Stimulated activated naive CD8-positive, alpha-beta T cell treated with anti-CD3 and anti-CD28 coated beads, Interleukin-15, Interleukin-2, amounts not matched to agents 100 U/mL and 50 U/mL, for 24 hours (primary cell): ENCODE data around the gene SELENOP.
"Not testable (repeated sequence)": the region's sequence is repeated elsewhere in the genome, so short reads cannot be mapped to it uniquely, and the experiment has no call there.

Experiments
- ATAC-seq: fragments of 150-1000 bp; cut with Tn5 transposase; one replicate; pipeline ENCODE4 v1.10.0; 2021
- DNase-seq: peaks from one replicate; pipeline ENCODE4 v3.0.0; 2021

SELENOP gene, protein sequence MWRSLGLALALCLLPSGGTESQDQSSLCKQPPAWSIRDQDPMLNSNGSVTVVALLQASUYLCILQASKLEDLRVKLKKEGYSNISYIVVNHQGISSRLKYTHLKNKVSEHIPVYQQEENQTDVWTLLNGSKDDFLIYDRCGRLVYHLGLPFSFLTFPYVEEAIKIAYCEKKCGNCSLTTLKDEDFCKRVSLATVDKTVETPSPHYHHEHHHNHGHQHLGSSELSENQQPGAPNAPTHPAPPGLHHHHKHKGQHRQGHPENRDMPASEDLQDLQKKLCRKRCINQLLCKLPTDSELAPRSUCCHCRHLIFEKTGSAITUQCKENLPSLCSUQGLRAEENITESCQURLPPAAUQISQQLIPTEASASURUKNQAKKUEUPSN

DNA sequence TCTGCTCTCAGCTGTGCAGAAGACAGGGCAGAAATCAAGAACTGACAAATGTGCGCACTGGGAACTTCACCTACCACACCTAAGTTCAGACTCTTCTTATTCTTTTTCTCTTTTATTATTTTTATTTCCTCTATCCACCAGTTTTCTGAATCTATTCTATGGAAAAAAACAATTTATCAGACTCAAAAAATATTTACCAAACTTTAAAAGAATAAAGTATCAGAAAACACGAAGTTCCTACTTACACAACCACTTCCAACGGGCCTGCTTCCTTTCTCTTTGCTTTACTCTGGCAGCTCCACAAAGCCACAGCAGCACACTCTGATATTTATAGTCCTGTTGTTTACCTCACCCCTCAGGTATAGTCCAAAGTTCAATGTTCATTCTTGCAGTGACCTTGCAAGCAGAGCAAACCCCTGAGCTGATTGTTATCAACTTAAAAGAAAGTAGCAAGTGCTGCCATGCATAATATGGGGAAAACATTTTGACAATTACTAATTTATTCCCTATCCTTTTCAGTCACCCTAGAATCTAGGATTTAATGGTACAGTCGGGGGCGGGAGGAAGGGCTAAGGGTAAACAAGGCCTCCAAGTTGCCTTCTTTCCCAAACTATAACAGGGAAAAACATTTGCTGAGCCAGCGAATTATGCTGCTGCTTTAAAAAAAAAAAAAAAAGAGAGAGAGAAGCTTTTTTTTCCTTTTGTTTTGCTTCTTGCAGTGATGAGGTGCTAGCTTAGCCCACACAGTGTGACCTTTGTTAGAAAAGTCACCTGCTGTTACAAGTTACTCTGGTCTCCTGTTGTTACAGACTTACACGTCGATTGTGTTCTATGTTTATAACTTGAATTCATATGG lies at the start of gene SELENOP:
TSS of gene SELENOP (minus strand) at position 302 of the 856 bp plus-strand sequence. CDS start 3,539 bp downstream, outside the sequence.
- ATAC-seq (no peak), DNase-seq (no peak)

GRCh38 chr5:42858687-42859086 lies 47.0 kb upstream of the SELENOP start:
- ATAC-seq (no peak), DNase-seq (no peak)

DNA sequence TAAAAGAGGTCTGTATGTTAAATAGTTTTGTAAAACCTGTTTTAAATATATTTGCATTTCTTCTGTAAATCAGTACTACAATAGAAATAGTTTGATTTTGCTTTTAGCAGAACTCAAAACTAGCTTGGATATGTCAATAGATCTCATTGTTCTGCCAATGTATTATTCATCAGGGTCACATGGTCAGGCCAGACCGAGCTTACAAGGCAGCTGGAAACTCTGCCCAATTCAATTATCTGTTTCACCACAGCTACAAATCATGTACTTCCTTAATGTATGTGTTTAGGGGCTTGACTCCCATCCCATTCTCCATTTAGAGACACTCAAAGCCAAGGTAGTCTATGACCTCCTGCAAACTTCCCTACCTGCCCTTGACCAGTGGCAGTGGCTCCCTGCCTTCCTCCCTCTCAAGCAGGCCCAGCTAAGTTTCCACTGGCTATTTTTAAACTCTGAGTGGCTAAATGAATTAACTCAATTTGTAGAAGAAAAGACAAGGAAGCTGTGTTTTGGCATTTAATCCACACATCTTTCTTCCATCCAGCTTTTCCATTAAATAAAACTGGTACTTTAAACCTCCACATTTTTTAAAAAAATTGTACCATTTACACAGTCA lies 46.4 kb upstream of the SELENOP start:
- ATAC-seq, result no peak
- DNase-seq, result no peak

GRCh38 chr5:42855811-42856210 lies 44.1 kb upstream of the SELENOP start:
- DNase-seq (no peak), ATAC-seq (no peak)

GRCh38 chr5:42855386-42855785 lies 43.7 kb upstream of the SELENOP start:
- DNase-seq (no peak), ATAC-seq (no peak)

- DNase-seq (no peak), ATAC-seq (no peak)
Measured at GRCh38 chr5:42854795-42855194, 43.1 kb upstream of the SELENOP start.

GRCh38 chr5:42852826-42853225 lies 41.1 kb upstream of the SELENOP start:
- DNase-seq (no peak), ATAC-seq (no peak)

DNA sequence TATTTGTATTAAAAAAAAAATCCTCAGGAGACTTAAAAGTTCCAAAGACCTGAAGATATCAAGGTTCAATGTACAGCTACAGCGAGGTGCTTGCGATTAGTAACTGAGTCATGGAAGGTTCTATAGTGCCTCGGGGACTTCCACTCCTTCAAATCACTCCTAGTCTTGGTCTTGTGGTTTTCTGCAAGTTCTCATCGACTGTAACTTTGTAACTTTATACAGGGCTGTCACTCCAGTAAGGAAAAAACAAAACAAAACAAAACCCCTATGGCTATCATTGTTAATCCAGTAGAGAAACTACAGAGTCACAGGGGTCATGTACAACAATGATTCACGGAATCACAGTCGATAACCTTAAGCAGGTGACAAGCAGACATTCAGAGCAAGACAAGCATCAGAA lies 39.8 kb upstream of the SELENOP start:
- ATAC-seq (no peak), DNase-seq (no peak)

- no peak for ATAC-seq
- no peak for DNase-seq
Measured at GRCh38 chr5:42848545-42848944, 36.9 kb upstream of the SELENOP start.

DNA sequence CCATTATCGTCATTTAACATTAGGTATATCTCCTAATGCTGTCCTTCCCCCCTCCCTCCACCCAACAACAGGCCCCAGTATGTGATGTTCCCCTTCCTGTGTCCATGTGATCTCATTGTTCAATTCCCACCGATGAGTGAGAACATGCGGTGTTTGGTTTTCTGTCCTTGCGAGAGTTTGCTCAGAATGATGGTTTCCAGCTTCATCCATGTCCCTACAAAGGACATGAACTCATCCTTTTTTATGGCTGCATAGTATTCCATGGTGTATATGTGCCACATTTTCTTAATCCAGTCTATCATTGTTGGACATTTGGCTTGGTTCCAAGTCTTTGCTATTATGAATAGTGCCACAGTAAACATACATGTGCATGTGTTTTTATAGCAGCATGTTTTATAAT lies 32.7 kb upstream of the SELENOP start:
- DNase-seq, ATAC-seq: not testable (repeated sequence)

DNA sequence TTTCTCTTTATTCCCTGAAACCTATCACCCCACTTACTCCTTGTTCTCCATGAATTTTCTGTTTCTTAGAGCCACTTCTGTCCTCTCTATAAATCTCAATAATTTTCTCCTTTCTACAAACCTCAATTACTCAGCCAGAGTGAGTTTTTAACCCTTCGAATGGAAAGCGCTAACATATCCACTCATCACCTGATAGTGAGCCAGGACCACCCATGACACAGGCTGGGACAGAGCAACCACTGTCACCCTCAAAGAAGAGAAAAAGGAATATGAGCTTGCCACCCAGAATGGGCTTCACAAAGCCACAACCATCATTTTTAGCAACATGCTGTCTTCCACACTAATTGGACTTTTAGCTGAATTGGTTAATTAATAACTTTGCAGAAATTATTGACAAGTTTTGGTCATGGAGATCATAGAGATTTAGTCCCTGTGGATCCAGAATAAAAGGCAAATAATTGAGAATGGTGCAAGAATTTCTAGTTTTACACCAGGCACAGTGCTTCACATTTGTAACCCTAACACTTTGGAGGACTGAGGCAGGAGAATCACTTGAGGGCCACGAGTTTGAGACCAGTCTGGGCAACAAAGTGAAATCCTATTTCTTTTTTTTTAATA lies 32.1 kb upstream of the SELENOP start:
- no peak for DNase-seq
- no peak for ATAC-seq

DNA sequence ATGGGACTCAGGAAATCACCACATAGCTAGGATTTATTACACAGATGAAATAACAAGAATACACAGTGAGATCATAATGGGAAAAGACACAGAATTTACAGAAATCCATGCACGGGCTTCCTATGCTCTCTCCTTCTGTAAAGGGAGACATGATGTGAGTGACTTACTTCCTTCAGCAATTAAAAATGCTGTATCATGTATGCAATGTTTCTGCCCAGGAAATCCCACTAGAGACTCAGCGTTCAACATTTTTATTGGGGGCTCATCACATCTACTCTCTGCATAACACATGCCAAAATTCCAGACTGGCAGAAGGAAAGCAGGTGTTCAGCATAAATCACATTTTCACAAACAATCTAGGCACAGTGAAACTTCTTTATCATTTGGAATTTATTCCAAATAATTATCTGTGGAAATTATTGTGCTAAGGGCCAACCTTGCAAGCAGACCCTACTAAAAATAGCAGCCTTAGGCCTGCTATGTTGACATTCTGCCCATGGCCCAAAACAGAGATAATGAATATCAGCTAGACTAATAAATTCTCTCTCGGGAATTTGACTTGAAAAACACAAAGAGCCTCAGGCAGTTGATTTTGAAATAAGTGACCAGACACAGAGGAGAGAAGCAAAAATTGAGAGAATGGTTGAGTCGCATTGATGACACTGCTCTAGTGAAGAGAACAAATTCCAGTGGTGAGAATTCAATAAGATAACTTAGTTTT lies 31.4 kb upstream of the SELENOP start:
- DNase-seq (no peak), ATAC-seq (no peak)

DNA sequence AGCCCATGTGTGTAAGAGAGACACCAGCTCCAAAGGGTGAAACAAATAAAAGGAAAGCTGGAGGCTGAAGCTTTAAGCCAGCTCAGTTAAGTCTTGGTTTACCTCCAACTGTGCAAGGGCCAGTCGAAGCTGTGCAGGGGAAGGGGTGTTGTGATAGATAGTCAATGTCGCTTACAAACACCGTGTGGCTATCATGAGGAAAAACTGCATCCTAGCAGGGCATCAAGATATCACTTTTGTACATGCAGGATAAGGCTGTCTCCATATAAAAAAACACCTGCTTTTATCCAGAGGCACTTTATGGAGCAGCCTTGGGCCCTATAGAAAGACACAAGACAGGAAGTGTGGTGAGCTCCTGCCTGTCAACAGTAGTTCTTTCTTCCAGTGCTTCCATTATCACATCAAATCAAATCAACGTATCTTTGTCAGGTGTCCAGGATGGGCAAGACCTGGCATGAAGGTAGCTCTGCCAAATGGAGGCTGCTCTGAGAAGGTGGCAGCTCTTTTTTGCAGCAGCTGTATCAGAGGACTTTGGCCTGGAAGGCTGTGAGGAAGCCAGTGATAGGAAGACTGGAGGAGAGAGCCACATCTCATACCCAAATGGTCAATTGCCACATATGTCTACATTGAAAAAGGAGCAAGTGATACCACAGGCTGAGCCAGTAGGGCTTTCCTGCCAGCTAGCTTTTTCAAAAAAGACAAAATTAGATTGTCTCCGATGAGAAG lies 29.3 kb upstream of the SELENOP start:
- DNase-seq, result no peak
- no peak for ATAC-seq

DNA sequence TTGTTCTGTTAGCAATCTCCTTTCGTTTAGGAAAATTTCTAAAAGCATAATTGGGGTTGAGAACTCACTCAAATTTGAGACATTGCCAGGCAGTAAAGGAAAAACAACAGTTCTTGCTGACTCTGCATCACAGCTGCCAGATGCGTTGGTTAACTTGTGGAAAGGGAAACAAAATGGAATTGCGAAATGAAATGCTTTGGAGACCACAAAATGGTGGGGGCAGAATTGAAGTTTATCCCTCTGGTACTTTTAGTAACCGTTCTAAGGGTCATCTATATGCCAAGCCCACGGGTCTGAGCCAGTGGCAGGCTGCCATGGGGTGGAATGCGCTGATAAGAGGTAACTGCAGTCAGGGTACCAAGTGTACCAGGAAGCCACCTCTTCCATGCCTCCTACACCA lies 28.6 kb upstream of the SELENOP start:
- no peak for DNase-seq
- no peak for ATAC-seq

- ATAC-seq, result no peak
- DNase-seq, result no peak
Measured at GRCh38 chr5:42839196-42839595, 27.5 kb upstream of the SELENOP start.

DNA sequence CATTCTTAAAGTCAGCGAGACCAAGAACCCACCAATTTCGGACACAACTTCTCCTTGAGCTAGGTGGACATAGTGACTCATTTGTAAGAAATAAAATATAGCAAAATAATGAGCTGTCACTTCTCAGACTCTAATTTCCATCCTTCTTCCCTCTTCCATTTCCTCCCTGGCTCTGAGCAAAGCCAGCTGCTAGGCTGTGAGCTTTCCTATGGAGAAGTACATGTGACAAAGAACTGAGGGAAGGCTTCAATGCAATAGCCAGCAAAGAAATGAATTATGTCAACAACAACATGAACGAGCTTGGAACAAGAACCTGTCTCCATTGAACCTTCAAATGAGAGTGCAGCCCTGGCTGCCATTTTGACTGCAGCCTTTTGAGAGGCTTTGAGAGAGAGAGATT lies 25.9 kb upstream of the SELENOP start:
- DNase-seq (no peak), ATAC-seq (no peak)

DNA sequence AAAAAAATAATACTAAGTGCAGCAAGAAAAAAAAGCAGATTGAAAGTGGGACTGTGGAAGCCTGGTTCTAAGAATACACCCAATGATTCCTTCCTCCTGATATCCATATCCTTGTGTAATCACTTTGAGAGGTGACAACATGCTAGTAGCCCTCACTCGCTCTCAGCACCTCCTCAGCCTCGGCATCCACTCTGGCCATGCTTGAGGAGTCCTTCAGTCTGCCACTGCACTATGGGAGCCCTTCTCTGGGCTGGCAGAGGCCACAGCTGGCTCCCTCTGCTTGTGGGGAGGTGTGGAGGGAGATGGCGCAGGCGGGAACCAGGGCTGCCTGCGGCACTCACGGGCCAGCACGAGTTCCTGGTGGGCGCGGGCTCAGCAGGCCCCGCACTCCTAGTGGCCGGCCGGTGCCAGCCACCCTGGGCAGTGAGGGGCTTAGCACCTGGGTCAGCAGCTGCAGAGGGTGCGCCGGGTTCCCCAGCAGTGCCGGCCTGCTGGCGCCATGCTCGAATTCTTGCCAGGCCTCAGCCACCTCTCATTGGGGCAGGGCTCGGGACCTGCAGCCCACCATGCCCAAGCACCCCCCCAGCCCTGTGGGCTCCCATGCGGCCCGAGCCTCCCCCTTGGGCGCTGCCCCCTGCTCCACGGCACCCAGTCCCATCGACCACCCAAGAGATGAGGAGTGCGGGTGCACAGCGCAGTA lies 24.5 kb upstream of the SELENOP start:
- no peak for ATAC-seq

GRCh38 chr5:42832060-42832459 lies 20.4 kb upstream of the SELENOP start:
- DNase-seq, result no peak
- no peak for ATAC-seq

More for the DNA sequence above, 24.5 kb upstream of the SELENOP start:
- DNase-seq, result no peak

GRCh38 chr5:42830924-42831323 lies 19.2 kb upstream of the SELENOP start:
- no peak for DNase-seq
- no peak for ATAC-seq

GRCh38 chr5:42828671-42829070 lies 17.0 kb upstream of the SELENOP start:
- no peak for ATAC-seq
- DNase-seq, result no peak
